HepG2 (cell line): ENCODE measurements around the gene FOXR1. TPM values are rescaled to one million over a fixed set of nuclear protein-coding genes. Genes with fewer than 3 reads are reported as not detected.
A peak's percentile ranks its signal among the peaks of the same experiment; 100 is the strongest.

ENCODE experiments used
- CEBPG ChIP-seq: IDR thresholded peaks from 2 replicates; pipeline ENCODE4 v1.6.1; 2016
- EEA1 ChIP-seq: sonication (generic); formaldehyde crosslinking; IDR thresholded peaks from 2 replicates; pipeline ENCODE4 v1.5.1; 2020; ENCODE audit warnings: mild to moderate bottlenecking, missing genetic modification reagents, borderline replicate concordance
- SNRNP70 ChIP-seq: fragments of 200-400 bp; formaldehyde crosslinking; IDR thresholded peaks from 2 replicates; pipeline ENCODE4 v1.6.1; 2017; ENCODE audit warnings: mild to moderate bottlenecking, low read depth, low read length, moderate library complexity
- TBX2 ChIP-seq: sonication (generic); formaldehyde crosslinking; IDR thresholded peaks from 2 replicates; pipeline ENCODE4 v1.5.0; 2020; ENCODE audit warnings: missing genetic modification reagents, mild to moderate bottlenecking, borderline replicate concordance
- ZFP91 ChIP-seq: sonication (generic); formaldehyde crosslinking; IDR thresholded peaks from 2 replicates; pipeline ENCODE4 v1.9.0; 2022; ENCODE audit warnings: missing genetic modification reagents, mild to moderate bottlenecking, borderline replicate concordance
- ZNF33A ChIP-seq: sonication (generic); formaldehyde crosslinking; IDR thresholded peaks from 2 replicates; pipeline ENCODE4 v1.5.1; 2020; ENCODE audit warnings: missing genetic modification reagents, mild to moderate bottlenecking, moderate library complexity, borderline replicate concordance
- ZNF501 ChIP-seq: sonication (generic); formaldehyde crosslinking; IDR thresholded peaks from 2 replicates; pipeline ENCODE4 v1.5.1; 2020; ENCODE audit warnings: mild to moderate bottlenecking, moderate library complexity, missing genetic modification reagents
- ZNF616 ChIP-seq: sonication (generic); formaldehyde crosslinking; IDR thresholded peaks from 2 replicates; pipeline ENCODE4 v1.5.0; 2020; ENCODE audit warnings: low read depth, mild to moderate bottlenecking, missing genetic modification reagents
- ZSCAN29 ChIP-seq: sonication (generic); formaldehyde crosslinking; conservative IDR thresholded peaks from 2 replicates; pipeline ENCODE4 v1.4.0; 2020; ENCODE audit warnings: mild to moderate bottlenecking, missing genetic modification reagents
- polyA plus RNA-seq, 8 experiments: library from polyadenylated mRNA; depleted of rRNA in 3 of 8; stranded (reverse) in 7 of 8; unstranded in 1 of 8; fragments of >200 nt; fragmentation: Illumina TruSeq in 4 of 8; extraction: Trizol in 4 of 8; gene quantifications; 2 replicates each; pipeline versions ENCODE4 v1.2.1 to v1.2.3, GENCODE V29; 2011 to 2016; ENCODE audit warnings: low read depth in 4 of 8, missing spikeins in 1 of 8, mixed read lengths in 1 of 8; ENCODE audit not compliant: insufficient read depth in 1 of 8
- total RNA-seq, 5 experiments: library from RNA; depleted of rRNA; stranded (reverse); fragments of >200 nt; fragmentation: Illumina TruSeq; extraction: Trizol; gene quantifications; 2 replicates each; pipeline ENCODE4 v1.2.3, GENCODE V29; 2016; ENCODE audit warnings: low read depth in 1 of 5
- TF ChIP-seq, protein P1 (sequence below): sonication (generic); formaldehyde crosslinking; IDR thresholded peaks from 2 replicates; pipeline ENCODE4 v1.8.1; 2023; ENCODE audit warnings: mild to moderate bottlenecking, moderate library complexity, missing genetic modification reagents
- TF ChIP-seq, protein P2 (sequence below): sonication (generic); formaldehyde crosslinking; IDR thresholded peaks from 2 replicates; pipeline ENCODE4 v1.4.0; 2020; ENCODE audit warnings: missing genetic modification reagents
- TF ChIP-seq, protein P3 (sequence below): sonication (generic); formaldehyde crosslinking; IDR thresholded peaks from 2 replicates; pipeline ENCODE4 v1.4.0; 2020; ENCODE audit warnings: mild to moderate bottlenecking, missing genetic modification reagents

The FOXR1 gene
- total and polyA plus RNA-seq, 2 of the 13 experiments (the other 11 are each of a cell fraction or from before 2014, with no cell fraction given): not detected

- TF ChIP-seq ZNF616 (no peak), EEA1 (CRISPR knock-in tag) (0 out of 2 replicates have a peak, but pooled peaks have one; percentile 5), TBX2 (CRISPR knock-in tag) (0 out of 2 replicates have a peak, but pooled peaks have one; percentile 17), SNRNP70 (no peak), ZFP91 (CRISPR knock-in tag) (0 out of 2 replicates have a peak, but pooled peaks have one; percentile 21), CEBPG (CRISPR knock-in tag) (no peak), ZNF33A (CRISPR knock-in tag) (no peak), ZNF501 (CRISPR knock-in tag) (no peak), ZSCAN29 (CRISPR knock-in tag) (0 out of 2 replicates have a peak, but pooled peaks have one; percentile 3)
- TF ChIP-seq, protein P1, sequence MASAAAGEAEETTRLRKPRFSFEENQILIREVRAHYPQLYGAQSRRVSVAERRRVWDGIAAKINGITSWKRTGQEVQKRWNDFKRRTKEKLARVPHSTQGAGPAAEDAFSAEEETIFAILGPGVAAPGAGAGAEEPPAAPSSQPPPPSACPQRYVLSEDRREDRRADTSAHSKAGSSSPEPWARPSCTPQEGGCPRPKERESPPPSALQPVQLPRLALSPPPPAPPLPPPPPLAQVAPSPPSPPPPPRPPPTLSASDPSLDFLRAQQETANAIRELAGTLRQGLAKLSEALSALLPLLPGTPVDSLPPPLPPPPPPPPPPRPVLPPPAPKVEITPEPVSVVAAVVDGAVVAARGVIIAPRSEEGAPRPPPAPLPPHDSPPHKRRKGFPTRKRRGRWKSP: no peak
- TF ChIP-seq, protein P2, sequence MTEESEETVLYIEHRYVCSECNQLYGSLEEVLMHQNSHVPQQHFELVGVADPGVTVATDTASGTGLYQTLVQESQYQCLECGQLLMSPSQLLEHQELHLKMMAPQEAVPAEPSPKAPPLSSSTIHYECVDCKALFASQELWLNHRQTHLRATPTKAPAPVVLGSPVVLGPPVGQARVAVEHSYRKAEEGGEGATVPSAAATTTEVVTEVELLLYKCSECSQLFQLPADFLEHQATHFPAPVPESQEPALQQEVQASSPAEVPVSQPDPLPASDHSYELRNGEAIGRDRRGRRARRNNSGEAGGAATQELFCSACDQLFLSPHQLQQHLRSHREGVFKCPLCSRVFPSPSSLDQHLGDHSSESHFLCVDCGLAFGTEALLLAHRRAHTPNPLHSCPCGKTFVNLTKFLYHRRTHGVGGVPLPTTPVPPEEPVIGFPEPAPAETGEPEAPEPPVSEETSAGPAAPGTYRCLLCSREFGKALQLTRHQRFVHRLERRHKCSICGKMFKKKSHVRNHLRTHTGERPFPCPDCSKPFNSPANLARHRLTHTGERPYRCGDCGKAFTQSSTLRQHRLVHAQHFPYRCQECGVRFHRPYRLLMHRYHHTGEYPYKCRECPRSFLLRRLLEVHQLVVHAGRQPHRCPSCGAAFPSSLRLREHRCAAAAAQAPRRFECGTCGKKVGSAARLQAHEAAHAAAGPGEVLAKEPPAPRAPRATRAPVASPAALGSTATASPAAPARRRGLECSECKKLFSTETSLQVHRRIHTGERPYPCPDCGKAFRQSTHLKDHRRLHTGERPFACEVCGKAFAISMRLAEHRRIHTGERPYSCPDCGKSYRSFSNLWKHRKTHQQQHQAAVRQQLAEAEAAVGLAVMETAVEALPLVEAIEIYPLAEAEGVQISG (CRISPR knock-in tag): peak; percentile 4; the same call in 1 of the 2 replicates
- TF ChIP-seq, protein P3, sequence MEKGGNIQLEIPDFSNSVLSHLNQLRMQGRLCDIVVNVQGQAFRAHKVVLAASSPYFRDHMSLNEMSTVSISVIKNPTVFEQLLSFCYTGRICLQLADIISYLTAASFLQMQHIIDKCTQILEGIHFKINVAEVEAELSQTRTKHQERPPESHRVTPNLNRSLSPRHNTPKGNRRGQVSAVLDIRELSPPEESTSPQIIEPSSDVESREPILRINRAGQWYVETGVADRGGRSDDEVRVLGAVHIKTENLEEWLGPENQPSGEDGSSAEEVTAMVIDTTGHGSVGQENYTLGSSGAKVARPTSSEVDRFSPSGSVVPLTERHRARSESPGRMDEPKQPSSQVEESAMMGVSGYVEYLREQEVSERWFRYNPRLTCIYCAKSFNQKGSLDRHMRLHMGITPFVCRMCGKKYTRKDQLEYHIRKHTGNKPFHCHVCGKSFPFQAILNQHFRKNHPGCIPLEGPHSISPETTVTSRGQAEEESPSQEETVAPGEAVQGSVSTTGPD (CRISPR knock-in tag): no peak
- TF ChIP-seq, all 625 proteins: peak for 10
Observed at GRCh38 chr11:119028346-119029068, 56.9 kb downstream of the FOXR1 start (continued).
